GM21619 (cell line): Measurements from ENCODE around the gene EAF1.
A peak's percentile ranks its signal among the peaks of the same experiment; 100 is the strongest.
"Not testable (repeated sequence)": the region's sequence is repeated elsewhere in the genome, so short reads cannot be mapped to it uniquely, and the experiment has no call there.

Experiments
- ATAC-seq: cut with Tn5 transposase; IDR thresholded peaks from one replicate; pipeline ENCODE4 v1.9.1; 2021; ENCODE audit not compliant: unreplicated experiment

EAF1 gene

DNA sequence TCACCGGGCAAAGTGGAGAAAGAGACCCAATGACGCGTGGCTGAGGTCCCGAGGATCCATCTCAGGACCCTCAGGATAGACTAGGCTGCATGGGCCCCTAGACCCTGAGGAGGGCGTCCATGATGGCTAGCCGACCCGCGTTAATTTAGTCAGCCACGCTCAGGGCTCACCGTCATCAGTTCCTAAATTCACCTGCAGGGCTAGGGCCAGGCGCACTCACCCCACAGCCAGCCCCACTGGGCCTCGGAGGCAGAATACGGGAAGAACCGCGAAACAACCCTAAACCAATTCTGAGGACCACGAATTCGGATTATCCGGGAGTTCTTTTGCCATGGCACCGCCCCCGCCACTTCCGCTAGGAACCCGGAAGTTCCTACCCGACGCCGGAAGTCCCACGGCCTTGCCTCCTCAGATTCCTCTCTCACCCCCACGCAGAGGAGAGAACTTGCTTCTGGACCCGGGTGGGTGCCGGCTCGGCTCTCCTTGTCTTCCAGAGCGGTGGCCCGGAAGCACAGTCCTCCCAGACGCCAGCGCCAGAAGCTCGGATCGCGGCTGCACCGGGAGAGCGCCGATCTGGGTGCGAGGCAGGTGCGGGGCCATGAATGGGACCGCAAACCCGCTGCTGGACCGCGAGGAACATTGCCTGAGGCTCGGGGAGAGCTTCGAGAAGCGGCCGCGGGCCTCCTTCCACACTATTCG, at the start of gene EAF1, which contains the start of gene METTL6:
Gene EAF1, plus strand, starts transcription at position 417 of the 699 bp plus-strand sequence. Its CDS starts 182 bp downstream, at position 599.
Gene METTL6, minus strand, starts transcription at position 363 of the 699 bp plus-strand sequence. CDS start 1,033 bp downstream, outside the sequence.
- peak; percentile 93 for ATAC-seq

DNA sequence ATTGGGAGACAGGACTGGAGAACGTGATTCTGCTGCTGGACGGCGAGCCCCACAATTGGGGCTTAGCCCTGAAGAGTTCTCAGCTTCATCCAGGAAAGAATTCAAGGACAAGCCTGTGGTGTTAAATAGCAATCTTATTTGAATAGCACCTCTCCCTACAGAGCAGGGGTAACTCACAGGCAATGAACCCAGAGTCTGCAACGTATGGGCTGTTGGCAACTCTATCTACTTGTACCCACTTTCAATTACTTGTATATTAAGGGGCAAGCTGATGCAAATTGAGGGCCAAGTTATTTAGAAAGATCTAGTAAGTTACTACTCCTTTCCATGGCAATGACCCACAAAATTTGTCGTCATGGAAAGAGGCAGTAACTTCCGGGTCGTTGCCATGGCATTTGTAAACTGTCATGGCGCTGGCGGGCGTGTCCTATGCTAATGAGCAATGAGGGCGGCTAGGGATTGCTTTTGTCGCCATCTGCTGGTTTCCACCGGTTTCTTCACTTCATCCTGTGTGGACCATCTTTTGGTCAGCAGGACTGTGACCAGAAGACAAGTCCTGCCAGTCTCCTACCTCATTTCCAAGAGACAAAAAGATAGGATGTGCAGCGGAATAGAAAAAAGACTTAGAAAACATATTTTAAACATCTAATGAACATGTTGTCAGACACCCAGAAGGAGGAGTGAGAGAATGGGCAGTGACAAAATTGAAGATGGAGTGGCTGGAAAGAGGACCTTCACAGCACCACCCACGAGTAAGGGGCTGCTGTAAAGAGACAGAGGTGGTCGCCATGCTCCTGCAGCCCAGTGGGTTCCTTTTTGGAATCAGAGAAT, 49.2 kb upstream of the EAF1 start:
- ATAC-seq, result peak; percentile 96

DNA sequence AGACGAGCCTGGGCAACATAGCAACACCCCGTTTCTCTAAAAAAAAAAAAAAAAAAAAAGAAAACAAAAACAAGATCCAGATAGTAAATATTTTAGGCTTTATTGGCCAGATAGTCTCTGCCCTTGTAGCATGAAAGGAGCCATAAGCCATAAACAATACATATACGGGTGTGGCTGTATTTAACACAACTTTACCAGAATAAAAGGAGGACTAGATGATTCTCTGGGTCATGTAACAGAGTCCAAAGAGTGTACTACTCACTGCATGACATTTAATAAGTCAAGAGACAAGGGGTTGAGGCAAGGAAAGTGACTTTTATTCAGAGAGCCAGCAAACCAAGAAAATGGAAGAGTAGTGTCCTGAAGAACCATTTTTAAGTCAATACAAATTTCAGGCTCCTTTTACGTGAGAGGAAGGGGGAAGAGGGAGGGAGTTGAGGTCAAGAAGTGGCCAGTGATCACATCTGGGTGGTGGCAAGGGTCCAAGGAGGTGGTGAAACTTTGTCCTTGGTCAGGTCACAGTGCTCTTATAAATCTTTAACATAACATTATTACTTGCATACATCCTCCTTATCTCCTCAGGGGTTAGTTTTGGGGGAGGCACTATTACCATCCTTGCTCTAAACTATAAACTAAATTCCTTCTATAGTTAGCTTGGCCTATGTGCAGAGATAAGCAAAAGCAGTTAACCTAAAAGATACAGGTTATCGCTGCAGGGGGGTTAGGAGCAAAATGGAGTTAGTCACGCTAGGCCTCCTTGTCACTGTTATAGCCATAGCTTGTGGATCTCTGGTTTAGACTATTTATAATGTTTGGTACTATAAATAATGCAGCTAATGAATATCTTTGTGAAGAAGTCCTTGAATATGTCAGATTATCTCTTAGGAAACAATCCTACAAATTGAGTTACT, 46.2 kb upstream of the EAF1 start:
- no peak for ATAC-seq

DNA sequence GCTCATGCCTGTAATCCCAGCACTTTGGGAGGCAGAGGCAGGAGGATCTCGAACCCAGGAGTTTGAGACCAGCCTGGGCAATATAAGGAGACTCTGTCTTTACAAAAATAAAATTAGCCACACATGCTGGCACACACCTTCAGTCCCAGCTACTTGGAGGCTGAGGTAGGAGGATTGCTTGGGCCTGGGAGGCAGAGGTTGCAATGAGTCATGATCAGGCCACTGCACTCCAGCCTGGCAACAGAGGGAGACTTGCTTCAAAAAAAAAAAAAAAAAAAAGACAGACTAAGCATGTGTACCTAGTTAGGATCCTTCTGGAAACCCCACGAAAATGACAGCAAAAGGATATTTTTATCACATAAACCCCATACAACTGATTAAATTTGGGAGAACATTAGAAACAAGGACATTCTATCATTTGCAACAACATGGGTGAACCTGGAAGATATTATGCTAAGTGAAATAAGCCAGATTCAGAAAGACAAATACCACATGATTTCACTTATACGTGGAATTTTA, 44.9 kb upstream of the EAF1 start:
- no peak for ATAC-seq

DNA sequence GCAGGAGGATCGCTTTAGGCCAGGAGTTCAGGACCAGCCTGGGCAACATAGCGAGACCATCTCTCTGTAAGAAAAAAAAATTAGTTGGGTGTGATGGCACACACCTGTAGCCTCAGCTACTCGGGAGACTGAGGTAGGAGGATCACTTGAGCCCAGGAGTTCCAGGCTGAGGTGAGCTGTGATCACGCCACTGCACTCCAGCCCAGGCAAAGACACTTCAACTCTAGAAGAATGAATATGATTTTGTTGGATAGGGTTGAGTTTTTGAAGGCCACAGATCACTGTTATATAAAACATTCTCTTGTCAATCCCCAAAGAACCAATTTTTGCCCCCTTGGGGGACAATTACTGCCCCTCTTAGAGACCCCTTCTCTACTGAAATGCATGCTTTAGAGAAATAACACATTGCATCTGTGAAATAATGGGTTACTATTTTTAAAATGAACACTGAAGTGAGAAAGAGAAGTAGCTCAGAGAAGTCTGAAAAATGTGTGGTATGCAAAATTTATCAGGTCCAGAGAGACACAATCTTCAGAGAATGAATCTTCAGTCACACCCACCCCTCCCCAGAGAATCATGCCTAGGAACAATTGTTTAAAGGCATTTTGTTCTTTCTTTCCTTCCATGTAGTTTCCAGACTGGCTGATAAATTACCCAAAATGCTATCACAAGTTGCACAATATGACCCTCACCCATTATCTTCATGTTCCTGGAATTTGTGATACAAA, 42.7 kb upstream of the EAF1 start:
- ATAC-seq, result peak; percentile 86

DNA sequence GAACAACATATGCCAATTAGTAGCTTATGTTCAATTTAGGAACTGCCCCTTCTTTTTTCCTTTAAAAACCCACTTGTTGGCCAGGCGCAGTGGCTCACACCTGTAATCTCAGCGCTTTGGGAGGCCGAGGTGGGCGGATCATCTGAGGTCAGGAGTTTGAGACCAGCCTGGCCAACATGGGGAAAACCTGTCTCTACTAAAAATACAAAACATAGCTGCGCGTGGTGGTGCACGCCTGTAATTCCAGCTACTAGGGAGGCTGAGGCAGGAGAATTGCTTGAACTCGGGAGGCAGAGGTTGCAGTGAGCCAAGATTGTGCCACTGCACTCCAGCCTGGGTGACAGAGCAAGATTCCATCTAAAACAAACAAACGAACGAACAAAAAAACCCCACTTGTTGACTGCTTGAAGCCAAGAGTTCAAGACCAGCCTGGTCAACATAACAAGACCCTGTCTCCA, 42.1 kb upstream of the EAF1 start:
- ATAC-seq, result not testable (repeated sequence)

DNA sequence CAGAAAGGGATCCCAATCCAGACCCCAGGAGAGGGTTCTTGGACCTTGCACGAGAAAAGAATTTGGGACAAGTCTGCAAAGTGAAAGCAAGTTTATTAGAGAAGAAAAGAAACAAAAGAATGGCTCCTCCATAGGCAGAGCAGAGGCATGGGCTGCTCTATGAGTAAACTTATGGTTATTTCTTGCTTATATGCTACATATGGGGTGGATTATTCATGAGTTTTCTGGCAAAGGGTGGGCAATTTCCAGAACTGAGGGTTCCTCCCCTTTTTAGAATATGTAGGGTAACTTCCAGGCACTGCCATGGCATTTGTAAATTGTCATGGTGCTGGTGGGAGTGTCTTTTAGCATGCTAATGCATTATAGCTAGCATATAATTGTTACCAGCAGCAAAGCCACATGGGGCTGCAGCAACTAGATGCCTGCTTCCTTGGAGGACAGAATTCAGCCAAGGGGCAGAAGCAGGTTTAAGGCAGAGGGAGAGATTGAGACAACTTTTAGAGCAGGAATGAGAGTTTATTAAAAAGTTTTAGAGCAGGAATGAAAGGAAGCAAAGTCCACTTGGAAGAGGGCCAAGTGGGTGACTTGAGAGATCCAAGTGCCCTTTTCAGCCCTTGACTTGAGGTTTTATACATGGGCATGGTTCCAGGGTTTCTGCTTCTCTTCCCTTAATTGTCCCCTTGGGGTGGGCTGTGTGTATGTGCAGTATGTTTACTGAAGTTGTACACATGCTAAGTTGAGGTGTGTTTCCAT, 41.3 kb upstream of the EAF1 start:
- no peak for ATAC-seq

DNA sequence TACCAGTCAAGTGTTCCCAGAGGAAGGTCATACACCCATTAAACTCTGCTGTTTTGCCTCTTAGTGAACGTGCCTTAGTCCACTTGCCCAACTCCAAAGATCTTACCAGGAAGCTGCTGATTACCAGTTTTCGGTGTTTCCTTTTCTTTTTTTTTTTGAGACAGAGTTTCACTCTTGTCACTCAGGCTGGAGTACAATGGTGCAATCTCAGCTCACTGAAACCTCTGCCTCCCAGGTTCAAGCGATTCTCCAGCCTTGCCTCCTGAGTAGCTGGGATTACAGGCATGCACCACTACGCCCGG, 40.8 kb upstream of the EAF1 start:
- not testable (repeated sequence) for ATAC-seq

DNA sequence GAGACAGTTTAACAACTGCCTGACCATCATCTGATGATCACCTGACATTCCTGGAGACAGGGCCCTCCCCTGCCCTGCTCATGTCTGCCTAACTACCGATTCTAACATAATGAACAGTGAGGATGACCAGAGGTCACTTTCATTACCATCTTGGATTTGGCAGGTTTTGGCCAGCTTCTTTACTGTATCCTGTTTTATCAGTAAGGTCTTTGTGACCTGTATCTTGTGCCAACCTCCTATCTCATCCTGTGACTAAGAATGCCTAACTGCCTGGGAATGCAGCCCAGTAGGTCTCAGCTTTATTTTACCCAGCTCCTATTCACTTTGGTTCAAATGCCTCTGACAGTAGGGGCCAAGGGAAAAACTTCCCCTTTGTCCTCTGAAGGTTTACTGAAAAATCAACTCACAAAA, 40.2 kb upstream of the EAF1 start:
- ATAC-seq, result no peak

DNA sequence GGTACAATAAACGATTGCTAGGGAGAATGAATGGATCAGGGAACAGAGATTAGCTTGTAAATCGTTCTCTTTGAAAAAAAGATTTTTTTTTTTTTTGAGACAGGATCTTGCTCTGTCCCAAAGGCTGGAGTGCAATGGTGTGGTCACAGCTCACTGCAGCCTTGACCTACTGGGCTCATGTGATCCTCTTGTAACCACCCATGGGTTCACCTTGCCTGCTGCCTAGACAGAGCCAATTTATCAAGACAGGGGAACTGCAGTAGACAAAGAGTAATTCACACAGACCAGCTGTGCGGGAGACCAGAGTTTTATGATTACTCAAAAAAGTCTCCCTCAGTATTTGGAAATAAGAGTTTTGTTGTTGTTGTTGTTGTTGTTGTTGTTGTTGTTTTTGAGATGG, 39.7 kb upstream of the EAF1 start:
- no peak for ATAC-seq

DNA sequence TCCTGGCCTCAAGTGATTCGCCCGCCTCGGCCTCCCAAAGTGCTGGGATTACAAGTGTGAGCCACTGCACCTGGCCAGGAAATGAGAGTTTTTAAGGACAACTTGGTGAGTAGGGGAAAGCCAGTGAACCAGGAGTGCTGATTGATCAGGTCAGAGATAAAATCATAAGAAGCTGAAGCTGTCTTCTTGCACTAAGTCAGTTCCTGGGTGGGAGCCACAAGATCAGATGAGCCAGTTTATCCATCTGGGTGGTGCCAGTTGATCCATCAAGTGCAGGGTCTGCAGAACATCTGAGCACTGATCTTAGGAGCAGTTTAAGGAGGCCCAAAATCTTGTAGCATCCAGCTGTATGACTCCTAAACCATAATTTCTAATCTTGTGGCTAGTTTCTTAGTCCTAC, 39.1 kb upstream of the EAF1 start:
- ATAC-seq, result not testable (repeated sequence)

DNA sequence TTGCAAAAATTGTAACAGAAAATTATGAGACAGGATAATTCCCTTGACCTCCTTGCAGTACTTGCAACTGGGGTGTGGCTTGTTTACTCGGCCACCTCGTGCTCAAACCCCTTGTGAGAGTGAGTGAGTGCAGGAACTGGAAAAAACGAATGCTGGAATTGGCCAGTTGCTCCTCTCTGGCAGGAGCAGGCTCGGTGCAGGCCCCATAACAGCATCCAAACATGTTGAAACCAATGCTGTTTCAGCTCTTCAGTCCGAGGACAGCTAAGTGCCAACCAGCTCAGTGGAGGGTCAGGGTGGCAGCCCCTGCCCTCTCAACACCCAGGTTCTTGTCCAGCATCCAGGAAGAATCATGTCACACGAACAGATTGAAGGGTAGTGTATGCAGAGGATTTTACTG, 36.9 kb upstream of the EAF1 start:
- ATAC-seq, result no peak

DNA sequence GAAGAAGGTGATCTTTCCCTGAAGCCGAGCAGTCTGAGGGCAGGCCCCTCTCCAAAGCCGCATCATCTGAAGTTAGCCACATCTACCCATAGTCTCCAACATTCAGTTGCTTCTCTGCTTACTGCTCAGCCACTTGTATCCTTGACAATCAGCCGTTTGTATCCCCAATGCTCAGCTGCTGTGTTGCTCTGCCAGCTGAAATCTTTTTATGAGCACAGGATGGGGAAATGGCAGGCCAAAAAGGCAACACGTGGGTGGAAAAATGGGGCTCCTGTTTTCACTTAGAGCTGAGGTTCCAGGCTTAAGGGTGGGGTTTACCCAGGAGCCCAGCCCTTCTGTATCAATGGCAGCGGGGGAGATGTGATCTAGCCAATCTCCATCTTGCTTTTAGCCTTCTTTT, 36.4 kb upstream of the EAF1 start:
- ATAC-seq, result no peak

DNA sequence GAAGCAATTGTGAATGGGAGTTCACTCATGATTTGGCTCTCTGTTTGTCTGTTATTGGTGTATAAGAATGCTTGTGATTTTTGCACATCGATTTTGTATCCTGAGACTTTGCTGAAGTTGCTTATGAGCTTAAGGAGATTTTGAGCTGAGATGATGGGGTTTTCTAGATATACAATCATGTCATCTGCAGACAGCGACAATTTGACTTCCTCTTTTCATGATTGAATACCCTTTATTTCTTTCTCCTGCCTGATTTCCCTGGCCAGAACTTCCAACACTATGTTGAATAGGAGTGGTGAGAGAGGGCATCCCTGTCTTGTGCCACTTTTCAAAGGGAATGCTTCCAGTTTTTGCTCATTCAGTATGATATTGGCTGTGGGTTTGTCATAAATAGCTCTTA, 34.1 kb upstream of the EAF1 start:
- ATAC-seq, result not testable (repeated sequence)

DNA sequence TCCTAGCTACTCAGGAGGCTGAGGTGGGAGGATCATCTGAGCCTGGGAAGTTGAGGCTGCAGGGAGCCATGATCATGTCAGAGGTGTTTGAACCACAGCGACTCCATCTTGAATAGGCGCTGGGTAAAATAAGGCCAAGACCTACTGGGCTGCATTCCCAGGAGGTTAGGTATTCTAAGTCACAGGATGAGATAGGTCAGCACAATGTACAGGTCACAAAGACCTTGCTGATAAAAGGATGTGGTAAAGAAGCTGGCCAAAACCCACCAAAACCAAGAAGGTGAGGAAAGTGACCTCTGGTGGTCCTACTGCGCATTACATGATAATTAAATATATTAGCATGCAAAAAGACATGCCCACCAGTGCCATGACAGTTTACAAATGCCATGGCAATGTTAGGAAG, 28.7 kb upstream of the EAF1 start:
- ATAC-seq, result not testable (repeated sequence)

DNA sequence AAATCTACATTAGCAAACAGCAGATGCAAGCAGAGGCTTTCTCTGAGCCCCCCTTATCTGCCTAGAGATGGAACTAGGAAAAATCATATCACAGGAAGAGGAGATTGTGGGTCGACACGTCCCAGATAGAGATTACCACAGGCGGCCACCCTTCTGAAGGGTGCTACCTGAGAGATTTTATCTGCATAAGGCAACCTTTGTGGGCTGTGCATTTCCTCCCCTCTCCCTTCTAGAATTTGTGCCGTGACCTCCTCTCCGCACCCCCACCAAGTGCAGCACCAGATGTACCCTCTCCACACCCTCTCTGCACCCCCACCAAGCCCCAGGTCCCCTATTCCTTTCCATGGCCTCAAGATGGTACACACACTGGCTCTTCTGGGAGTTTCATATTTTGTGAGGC, 27.4 kb upstream of the EAF1 start:
- ATAC-seq, result no peak

DNA sequence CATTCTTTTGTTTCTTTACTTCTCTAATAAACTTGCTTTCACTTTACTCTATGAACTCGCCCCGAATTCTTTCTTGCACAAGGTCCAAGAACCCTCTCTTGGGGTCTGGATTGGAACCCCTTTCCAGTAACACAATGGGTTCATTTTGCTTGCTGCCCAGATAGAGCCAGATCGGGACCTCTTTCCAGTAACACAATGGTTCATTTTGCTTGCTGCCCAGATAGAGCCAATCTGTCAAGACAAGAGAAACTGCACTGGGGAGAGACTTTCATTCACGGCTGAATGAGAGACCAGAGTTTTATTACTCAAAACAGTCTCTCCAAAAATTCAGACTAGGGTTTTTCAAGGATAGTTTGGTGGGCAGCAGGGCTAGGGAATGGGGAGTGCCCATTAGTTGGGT, 25.5 kb upstream of the EAF1 start:
- no peak for ATAC-seq

DNA sequence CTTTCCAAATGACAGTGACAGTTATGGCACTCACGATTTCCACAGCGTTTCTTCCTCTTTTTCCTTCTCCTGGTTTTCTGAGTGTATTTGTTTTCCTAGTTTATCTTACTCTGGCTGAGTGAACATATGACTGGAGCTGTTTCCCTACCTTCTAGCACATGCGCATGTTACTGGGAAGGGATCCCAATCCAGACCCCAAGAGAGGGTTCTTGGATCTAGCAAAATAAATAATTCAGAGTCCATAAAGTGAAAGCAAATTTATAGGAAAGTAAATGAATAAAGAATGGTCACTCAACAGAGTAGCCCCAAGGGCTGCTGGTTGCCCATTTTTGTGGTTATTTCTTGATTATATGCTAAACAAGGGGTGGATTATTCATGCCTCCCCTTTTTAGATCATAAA, 23.9 kb upstream of the EAF1 start:
- ATAC-seq, result no peak

DNA sequence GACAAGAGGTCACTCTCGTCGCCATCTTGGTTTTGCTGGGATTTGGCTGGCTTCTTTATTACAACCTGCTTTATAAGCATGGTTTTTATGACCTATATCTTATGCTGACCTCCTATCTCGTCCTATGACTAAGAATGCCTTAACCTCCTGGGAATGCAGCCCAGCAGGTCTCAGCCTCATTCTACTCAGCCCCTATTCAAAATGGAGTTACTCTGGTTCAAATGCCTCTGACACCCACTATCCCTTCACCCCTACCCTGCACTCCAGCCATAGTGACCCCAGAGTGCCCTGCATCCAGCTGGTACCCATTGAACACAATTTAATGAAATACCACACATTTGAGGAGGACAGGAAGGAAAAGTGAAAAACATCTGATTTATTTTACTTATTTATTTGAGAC, 23.4 kb upstream of the EAF1 start:
- ATAC-seq, result no peak

DNA sequence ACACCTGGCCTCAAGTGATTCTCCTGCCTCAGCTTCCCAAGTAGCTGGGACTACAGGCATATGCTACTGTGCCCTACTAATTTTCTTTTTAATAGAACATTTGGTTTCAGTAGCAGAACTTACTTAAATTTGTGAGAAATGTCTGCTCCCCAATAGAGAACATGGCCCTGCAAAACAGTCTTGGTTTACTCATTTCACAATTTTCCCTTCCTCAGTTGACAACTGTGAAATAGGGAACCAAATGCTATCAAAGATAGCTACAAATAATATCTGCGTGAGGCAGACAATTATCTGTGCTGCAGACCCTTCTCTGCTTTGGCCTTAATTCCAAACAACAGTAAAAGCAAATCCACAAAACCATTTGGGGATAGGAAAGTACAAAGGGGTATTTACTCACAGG, 22.6 kb upstream of the EAF1 start:
- ATAC-seq, result no peak
